Hepatocyte (in vitro differentiated cells): ENCODE measurements around the gene BRD4. TPM values are rescaled to one million over a fixed set of nuclear protein-coding genes. Genes with fewer than 3 reads are reported as not detected.
A peak's percentile ranks its signal among the peaks of the same experiment; 100 is the strongest.

Experiments
- DNase-seq: peaks from one replicate; pipeline ENCODE4 v3.0.0-alpha.2; 2016; ENCODE audit warnings: low spot score
- H2AFZ ChIP-seq: fragments of 200-600 bp; sonication (generic); 2 replicates; pipeline ENCODE4 v1.6.0; 2016; ENCODE audit warnings: antibody characterized with exemption, mild to moderate bottlenecking
- H3K27ac ChIP-seq: fragments of 200-600 bp; sonication (generic); 2 replicates; pipeline ENCODE4 v1.5.1; 2016; ENCODE audit warnings: mild to moderate bottlenecking
- H3K27me3 ChIP-seq: fragments of 200-600 bp; sonication (generic); 2 replicates; pipeline ENCODE4 v1.6.1; 2016
- H3K36me3 ChIP-seq: fragments of 200-600 bp; sonication (generic); replicated peaks from 2 replicates; pipeline ENCODE4 v1.5.1; 2016; ENCODE audit warnings: low read depth; ENCODE audit not compliant: insufficient read depth
- H3K4me1 ChIP-seq: fragments of 200-600 bp; sonication (generic); 2 replicates; pipeline ENCODE4 v1.5.1; 2016; ENCODE audit warnings: mild to moderate bottlenecking, moderate library complexity; ENCODE audit not compliant: insufficient read depth
- H3K4me2 ChIP-seq: fragments of 200-600 bp; sonication (generic); 2 replicates; pipeline ENCODE4 v1.6.0; 2016
- H3K4me3 ChIP-seq: fragments of 200-600 bp; sonication (generic); 2 replicates; pipeline ENCODE4 v1.5.1; 2016; ENCODE audit warnings: mild to moderate bottlenecking
- H3K79me2 ChIP-seq: fragments of 200-600 bp; sonication (generic); 2 replicates; pipeline ENCODE4 v1.6.0; 2017; ENCODE audit warnings: mild to moderate bottlenecking
- H3K9me2 ChIP-seq: fragments of 200-600 bp; sonication (generic); replicated peaks from 2 replicates; pipeline ENCODE4 v1.6.0; 2017; ENCODE audit warnings: mild to moderate bottlenecking; ENCODE audit not compliant: insufficient read depth
- H3K9me3 ChIP-seq: fragments of 200-600 bp; sonication (generic); 2 replicates; pipeline ENCODE4 v1.5.1; 2016; ENCODE audit warnings: low read depth, mild to moderate bottlenecking
- H4K20me1 ChIP-seq: fragments of 200-600 bp; sonication (generic); 2 replicates; pipeline ENCODE4 v1.6.0; 2016; ENCODE audit warnings: mild to moderate bottlenecking; ENCODE audit not compliant: insufficient read depth, poor library complexity, severe bottlenecking
- EZH2 ChIP-seq: fragments of 200-600 bp; sonication (generic); IDR thresholded peaks from 2 replicates; pipeline ENCODE4 v1.6.1; 2016; ENCODE audit warnings: antibody characterized with exemption, mild to moderate bottlenecking, borderline replicate concordance
- EZH2phosphoT487 ChIP-seq: fragments of 200-600 bp; sonication (generic); IDR thresholded peaks from one replicate; pipeline ENCODE4 v1.6.1; 2018; ENCODE audit warnings: antibody characterized with exemption, mild to moderate bottlenecking, low read depth, moderate library complexity; ENCODE audit not compliant: unreplicated experiment, severe bottlenecking
- WGBS: methylation state at CpG from one replicate; pipeline ENCODE4 v1.1.6; 2016; ENCODE audit warnings: low lambda C conversion rate; ENCODE audit errors: missing lambda C conversion rate; 5-methylcytosine and 5-hydroxymethylcytosine counted together
- polyA plus RNA-seq: library from polyadenylated mRNA; unstranded; fragments of >200 nt; fragmentation: Nextera tagmentation; extraction: Ambion mirVana; gene quantifications from 2 replicates; pipeline ENCODE4 v1.2.1, GENCODE V29; 2016
- total RNA-seq: library from RNA; depleted of rRNA; stranded (reverse); fragments of >200 nt; gene quantifications from 2 replicates; pipeline ENCODE4 v1.2.3, GENCODE V29; 2014
- TF ChIP-seq, protein P1 (sequence below): fragments of 200-600 bp; sonication (generic); IDR thresholded peaks from 2 replicates; pipeline ENCODE4 v1.5.1; 2016; ENCODE audit warnings: antibody characterized with exemption, mild to moderate bottlenecking; ENCODE audit not compliant: poor library complexity

The BRD4 gene
- total and polyA plus RNA-seq, 2 experiments from 2014 or later = 18.0 to 88.4 TPM

DNA sequence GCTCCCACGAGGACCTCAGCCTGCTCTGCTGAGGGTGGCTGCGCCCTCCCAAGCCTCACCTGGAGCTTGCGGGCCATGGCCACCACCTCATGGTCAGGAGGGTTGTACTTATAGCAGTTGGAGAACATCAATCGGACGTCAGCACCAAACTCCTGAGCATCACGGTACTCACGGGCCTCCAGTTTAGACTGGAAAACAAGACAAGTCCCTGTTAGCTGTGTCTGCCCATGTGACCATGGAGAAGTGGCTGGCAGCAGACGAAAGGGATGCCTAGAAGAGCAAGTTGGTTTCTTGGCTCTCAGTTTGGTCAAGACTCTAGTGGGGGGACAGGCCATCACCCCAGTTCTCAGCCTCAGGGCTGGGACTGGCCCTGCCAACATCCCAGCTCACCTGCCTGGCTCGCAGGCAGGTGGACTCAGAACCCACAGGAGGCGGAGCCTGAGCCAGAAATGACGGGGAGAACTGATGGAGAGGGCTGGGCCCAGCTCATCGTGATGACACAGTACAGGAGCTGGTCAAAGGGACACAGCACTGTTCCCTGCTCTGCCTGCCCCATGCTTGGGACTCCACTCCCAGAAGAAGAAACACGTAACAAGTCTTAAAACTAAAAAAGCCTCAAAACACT, 68.9 kb downstream of the BRD4 start:
- Histone ChIP-seq H3K27me3 (no peaks in the 10 kb centered on the region), H3K9me3 (no peaks in the 10 kb centered on the region), H3K36me3 (no peaks in the 10 kb centered on the region), H3K79me2 (peaks cover 88% of the 10 kb centered on the region), H3K4me3 (no peak overlapping the region), H3K27ac (no peak overlapping the region), H4K20me1 (peaks cover 68% of the 10 kb centered on the region), H3K4me1 (peaks cover 4% of the 10 kb centered on the region), H2AFZ (no peak overlapping the region), H3K4me2 (no peak overlapping the region), H3K9me2 (no peaks in the 10 kb centered on the region)
- TF ChIP-seq, protein P1, sequence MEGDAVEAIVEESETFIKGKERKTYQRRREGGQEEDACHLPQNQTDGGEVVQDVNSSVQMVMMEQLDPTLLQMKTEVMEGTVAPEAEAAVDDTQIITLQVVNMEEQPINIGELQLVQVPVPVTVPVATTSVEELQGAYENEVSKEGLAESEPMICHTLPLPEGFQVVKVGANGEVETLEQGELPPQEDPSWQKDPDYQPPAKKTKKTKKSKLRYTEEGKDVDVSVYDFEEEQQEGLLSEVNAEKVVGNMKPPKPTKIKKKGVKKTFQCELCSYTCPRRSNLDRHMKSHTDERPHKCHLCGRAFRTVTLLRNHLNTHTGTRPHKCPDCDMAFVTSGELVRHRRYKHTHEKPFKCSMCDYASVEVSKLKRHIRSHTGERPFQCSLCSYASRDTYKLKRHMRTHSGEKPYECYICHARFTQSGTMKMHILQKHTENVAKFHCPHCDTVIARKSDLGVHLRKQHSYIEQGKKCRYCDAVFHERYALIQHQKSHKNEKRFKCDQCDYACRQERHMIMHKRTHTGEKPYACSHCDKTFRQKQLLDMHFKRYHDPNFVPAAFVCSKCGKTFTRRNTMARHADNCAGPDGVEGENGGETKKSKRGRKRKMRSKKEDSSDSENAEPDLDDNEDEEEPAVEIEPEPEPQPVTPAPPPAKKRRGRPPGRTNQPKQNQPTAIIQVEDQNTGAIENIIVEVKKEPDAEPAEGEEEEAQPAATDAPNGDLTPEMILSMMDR = no peak
- TF ChIP-seq EZH2phosphoT487 (no peak), EZH2 (no peak)
- DNase-seq = no peak
- WGBS = 93% methylated on average over 13 of the region's 13 CpGs

DNA sequence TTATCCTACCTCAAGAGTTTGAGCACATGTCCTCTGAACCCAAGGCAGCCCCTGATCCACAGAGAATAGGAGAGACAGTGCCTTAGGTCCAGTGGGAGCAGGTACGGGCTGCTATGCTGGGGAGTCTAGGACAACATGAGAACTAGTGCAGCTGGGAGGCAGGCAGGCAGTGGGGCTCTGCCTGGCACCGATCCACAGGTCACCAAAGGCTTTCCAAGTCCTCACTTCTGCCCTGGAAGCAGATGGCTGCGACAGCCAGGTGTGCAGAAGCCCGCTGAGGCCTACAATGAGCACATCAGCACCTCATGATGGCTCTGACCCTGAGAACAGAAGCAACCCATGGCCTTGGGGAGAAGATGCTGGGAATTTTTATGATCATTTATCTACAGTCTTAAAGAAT, 70.3 kb downstream of the BRD4 start:
- no peak overlapping the region for H3K27ac ChIP-seq
- H3K4me3 ChIP-seq = no peak overlapping the region
- no peaks in the 10 kb centered on the region for H3K9me3 ChIP-seq
- no peak for DNase-seq
- no peak overlapping the region for H2AFZ ChIP-seq
- 97% methylated on average over 4 of the region's 4 CpGs for WGBS
- no peaks in the 10 kb centered on the region for H3K27me3 ChIP-seq
- TF ChIP-seq EZH2 (no peak), EZH2phosphoT487 (no peak)
- TF ChIP-seq, protein P1 = no peak
- H3K79me2 ChIP-seq = peaks cover 88% of the 10 kb centered on the region
- H3K36me3 ChIP-seq = no peaks in the 10 kb centered on the region
- peaks cover 53% of the 10 kb centered on the region for H4K20me1 ChIP-seq
- no peak overlapping the region for H3K4me2 ChIP-seq
- H3K9me2 ChIP-seq = no peaks in the 10 kb centered on the region
- no peaks in the 10 kb centered on the region for H3K4me1 ChIP-seq

DNA sequence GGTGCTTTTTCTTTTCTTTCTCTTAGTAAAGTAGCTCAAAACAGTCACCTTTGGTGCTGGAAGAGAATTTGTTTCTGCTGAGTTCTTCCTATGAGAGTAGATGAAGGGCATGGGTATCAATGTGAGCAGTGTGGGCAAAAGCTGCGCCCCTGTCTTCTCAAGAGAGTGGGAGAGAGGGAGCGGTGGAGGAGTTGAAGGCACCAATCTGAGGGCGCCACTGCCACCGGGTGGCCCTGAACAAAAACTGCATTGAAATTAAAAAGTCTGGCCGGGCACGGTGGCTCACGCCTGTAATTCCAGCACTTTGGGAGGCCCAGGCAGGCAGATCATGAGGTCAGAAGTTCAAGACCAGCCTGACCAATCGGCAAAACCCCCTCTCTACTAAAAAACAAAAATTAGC, 71.4 kb downstream of the BRD4 start:
- 88% methylated on average over 8 of the region's 8 CpGs for WGBS
- Histone ChIP-seq H4K20me1 (peaks cover 43% of the 10 kb centered on the region), H3K36me3 (no peaks in the 10 kb centered on the region)

More for the DNA sequence above, 71.4 kb downstream of the BRD4 start:
- Histone ChIP-seq H3K9me2 (no peaks in the 10 kb centered on the region), H3K9me3 (no peaks in the 10 kb centered on the region), H2AFZ (no peak overlapping the region), H3K4me3 (no peak overlapping the region), H3K27me3 (no peaks in the 10 kb centered on the region), H3K4me1 (no peaks in the 10 kb centered on the region), H3K4me2 (no peak overlapping the region), H3K79me2 (peaks cover 89% of the 10 kb centered on the region), H3K27ac (no peak overlapping the region)
- DNase-seq = no peak
- TF ChIP-seq EZH2phosphoT487 (no peak), EZH2 (no peak)
- TF ChIP-seq, protein P1 = peak; percentile 18
